Activated CD4-positive, CD25-positive, alpha-beta regulatory T cell treated with anti-CD3 and anti-CD28 coated beads, Interleukin-2, amount 50 U/mL, for 72 hours (primary cell): Measurements from ENCODE around the gene VIT.

Experiments
- DNase-seq: peaks from one replicate; pipeline ENCODE4 v3.0.0; 2021

VIT gene

GRCh38 chr2:36773947-36774346 is 77.4 kb downstream of the VIT start:
- no peak for DNase-seq

GRCh38 chr2:36775261-36775660 is 78.8 kb downstream of the VIT start:
- no peak for DNase-seq

GRCh38 chr2:36775806-36776205 is 79.3 kb downstream of the VIT start:
- no peak for DNase-seq

GRCh38 chr2:36777272-36777671 is 80.8 kb downstream of the VIT start:
- no peak for DNase-seq

GRCh38 chr2:36777788-36778187 is 81.3 kb downstream of the VIT start:
- no peak for DNase-seq

GRCh38 chr2:36779462-36779861 is 83.0 kb downstream of the VIT start:
- no peak for DNase-seq

- no peak for DNase-seq
Observed at GRCh38 chr2:36780231-36780839, 83.8 kb downstream of the VIT start.

GRCh38 chr2:36781907-36782720 is 85.6 kb downstream of the VIT start:
- DNase-seq: no peak

GRCh38 chr2:36783246-36783645 is 86.7 kb downstream of the VIT start:
- DNase-seq: no peak

- peak; percentile 72 for DNase-seq
Observed at GRCh38 chr2:36785179-36785795, 88.8 kb downstream of the VIT start.

GRCh38 chr2:36789181-36789804 is 92.8 kb downstream of the VIT start:
- no peak for DNase-seq

- no peak for DNase-seq
Observed at GRCh38 chr2:36792951-36793350, 96.4 kb downstream of the VIT start.

- no peak for DNase-seq
Observed at GRCh38 chr2:36797324-36798070, 101.0 kb downstream of the VIT start.

GRCh38 chr2:36798724-36799123 is 102.2 kb downstream of the VIT start:
- no peak for DNase-seq

GRCh38 chr2:36800381-36800780 is 103.9 kb downstream of the VIT start:
- no peak for DNase-seq

- DNase-seq: no peak
Observed at GRCh38 chr2:36801088-36801487, 104.6 kb downstream of the VIT start.

GRCh38 chr2:36802952-36803351 is 106.4 kb downstream of the VIT start:
- DNase-seq: no peak

- no peak for DNase-seq
Observed at GRCh38 chr2:36805635-36806224, 109.2 kb downstream of the VIT start.

- no peak for DNase-seq
Observed at GRCh38 chr2:36807223-36807886, 110.8 kb downstream of the VIT start.

- no peak for DNase-seq
Observed at GRCh38 chr2:36808386-36809068, 112.0 kb downstream of the VIT start.

GRCh38 chr2:36809069-36809445 is 112.5 kb downstream of the VIT start:
- DNase-seq: no peak
